Measurements from ENCODE around the gene HLA-B. TPM values are rescaled to one million over a fixed set of nuclear protein-coding genes. Genes with fewer than 3 reads are reported as not detected.
"Not testable (repeated sequence)": the region's sequence is repeated elsewhere in the genome, so short reads cannot be mapped to it uniquely, and the experiment has no call there.

The HLA-B gene
- total RNA-seq, 6 experiments from 2014 or later = 232 to 1,122 (median 585) TPM

GRCh38 chr6:31399589-31400466 is 42.8 kb upstream of the HLA-B start:
- Histone ChIP-seq H3K4me3 (peak overlapping the region; percentile 70 to 77 (median 77)), H3K27ac (peak overlapping the region; percentile 94 to 100 (median 98)), H3K36me3 (no peaks in the 10 kb centered on the region), H3K27me3 (no peaks in the 10 kb centered on the region), H3K4me1 (peaks cover 0 to 43% (median 15%) of the 10 kb centered on the region in 4 donors), H3K9me3 (no peaks in the 10 kb centered on the region)
- DNase-seq (peak; percentile 92 to 93 (median 93)), ATAC-seq (peak; percentile 77 to 84 (median 83))
- intact Hi-C loops (cut with DNase I) = loop anchor here (5.0 to 10.0 kb wide), 2 partner anchors 42 to 45 kb away; no protein-coding TSS in a partner anchor
- WGBS (ENCODE audit: insufficient coverage, low coverage, low lambda C conversion rate, missing lambda C conversion rate) = under 1% methylated on average over 32 of the region's 57 CpGs
- TF ChIP-seq CTCF (IDR thresholded peaks at IDR 0.05) = peak; percentile 83 to 88 (median 86)
- peak; percentile 72 for TF ChIP-seq POLR2A (IDR thresholded peaks at IDR 0.05)

GRCh38 chr6:31397901-31398525 is 41.0 kb upstream of the HLA-B start:
- H3K36me3 ChIP-seq = no peaks in the 10 kb centered on the region
- no peaks in the 10 kb centered on the region for H3K9me3 ChIP-seq
- no peak overlapping the region for H3K27ac ChIP-seq
- H3K4me3 ChIP-seq = no peak overlapping the region
- DNase-seq (peak in 1 of 3 donors; percentile 26), ATAC-seq (no peak)
- H3K4me1 ChIP-seq = peaks cover 0 to 34% (median 11%) of the 10 kb centered on the region in 4 donors
- no peaks in the 10 kb centered on the region for H3K27me3 ChIP-seq
- WGBS (ENCODE audit: insufficient coverage, low coverage, low lambda C conversion rate, missing lambda C conversion rate) = 73% methylated on average over 9 of the region's 10 CpGs
- intact Hi-C loops (cut with DNase I) = loop anchor here (5.0 to 10.0 kb wide), 2 partner anchors 44 to 47 kb away; no protein-coding TSS in a partner anchor
- TF ChIP-seq CTCF (IDR thresholded peaks at IDR 0.05) (no peak), POLR2A (IDR thresholded peaks at IDR 0.05) (no peak)

GRCh38 chr6:31397153-31397499 is 40.1 kb upstream of the HLA-B start:
- H3K36me3 ChIP-seq, H3K4me3 ChIP-seq, DNase-seq, H3K27me3 ChIP-seq, H3K9me3 ChIP-seq, ATAC-seq, H3K27ac ChIP-seq: not testable (repeated sequence)
- 10% methylated on average over 8 of the region's 8 CpGs for WGBS (ENCODE audit: insufficient coverage, low coverage, low lambda C conversion rate, missing lambda C conversion rate)
- H3K4me1 ChIP-seq = peaks cover 0 to 26% (median 6%) of the 10 kb centered on the region in 4 donors
- intact Hi-C loops (cut with DNase I) = loop anchor here (5.0 to 10.0 kb wide), 2 partner anchors 45 to 48 kb away; no protein-coding TSS in a partner anchor

GRCh38 chr6:31396422-31397152 is 39.6 kb upstream of the HLA-B start:
- DNase-seq = peak; percentile 73 to 84 (median 77)
- Histone ChIP-seq H3K27ac (no peak overlapping the region), H3K9me3 (no peaks in the 10 kb centered on the region), H3K36me3 (no peaks in the 10 kb centered on the region), H3K27me3 (no peaks in the 10 kb centered on the region), H3K4me1 (peaks cover 0 to 20% (median 4%) of the 10 kb centered on the region in 4 donors), H3K4me3 (no peak overlapping the region)
- intact Hi-C loops (cut with DNase I) = loop anchor here (5.0 to 10.0 kb wide), 2 partner anchors 46 to 48 kb away; no protein-coding TSS in a partner anchor
- TF ChIP-seq CTCF (IDR thresholded peaks at IDR 0.05) (peak; percentile 73 to 97 (median 94)), POLR2A (IDR thresholded peaks at IDR 0.05) (no peak)
- ATAC-seq = peak; percentile 51 to 73 (median 63)
- 26% methylated on average over 8 of the region's 11 CpGs for WGBS (ENCODE audit: insufficient coverage, low coverage, low lambda C conversion rate, missing lambda C conversion rate)

Data from right lobe of liver (tissue), 6 donors.